ENCODE measurements around the gene THSD4. TPM values are rescaled to one million over a fixed set of nuclear protein-coding genes. Genes with fewer than 3 reads are reported as not detected.

The THSD4 gene
- total RNA-seq, 1 experiment from 2014 or later: 65.4 TPM

- no TSS peak for BruUV-seq (replicated peaks)
- in situ Hi-C loops (cut with HindIII; ENCODE audit: low pct_unique_long_range_greater_than_20kb, low sequenced_read_pairs) (no loop called here), intact Hi-C loops (cut with micrococcal nuclease; ENCODE audit: unreplicated experiment) (loop anchor here (5.0 kb wide), 1 partner anchor 57 kb away; no protein-coding TSS in a partner anchor)
- DNase-seq (ENCODE audit: low read depth, low spot score) (no peak), ATAC-seq (no peak)
- no peak overlapping the region for H3K4me3 ChIP-seq (ENCODE audit: low read depth in 2 of 2, low read length in 2 of 2)
- no peaks in the 10 kb centered on the region; the same call in 1 of the 2 replicates for H3K4me1 ChIP-seq (ENCODE audit: control insufficient read depth, insufficient read depth, low read length)
- TF ChIP-seq CTCF (IDR thresholded peaks at IDR 0.05) (no peak), TCF7L2 (IDR thresholded peaks at IDR 0.05; ENCODE audit: low read depth, low read length) (no peak), SIN3A (IDR thresholded peaks at IDR 0.05; ENCODE audit: borderline replicate concordance, insufficient read depth, low read depth, low read length) (no peak), REST (IDR thresholded peaks at IDR 0.05; ENCODE audit: insufficient read depth in 1 of 2, low read depth in 2 of 2, low read length in 1 of 2) (no peak), POLR2AphosphoS5 (IDR thresholded peaks at IDR 0.05; ENCODE audit: low read depth, low read length) (no peak)
- ChIA-PET POLR2A (no interaction called here), CTCF (interaction anchor here (0.6 kb wide), 1 partner anchor 416 kb away, joined by 4 read pairs; no protein-coding TSS in a partner anchor)
- H3K27me3 ChIP-seq (ENCODE audit: control insufficient read depth, insufficient read depth, low read length): no peaks in the 10 kb centered on the region
- no peaks in the 10 kb centered on the region for H3K9me3 ChIP-seq (ENCODE audit: control insufficient read depth, insufficient read depth, low read depth, low read length)
- no peak overlapping the region for H3K27ac ChIP-seq (ENCODE audit: low read length)
- H3K36me3 ChIP-seq (ENCODE audit: control insufficient read depth, insufficient read depth, low read length): no peaks in the 10 kb centered on the region; the same call in 1 of the 2 replicates
These were observed 269.8 kb downstream of the THSD4 start for GRCh38 chr15:71385026-71385425.

DNA sequence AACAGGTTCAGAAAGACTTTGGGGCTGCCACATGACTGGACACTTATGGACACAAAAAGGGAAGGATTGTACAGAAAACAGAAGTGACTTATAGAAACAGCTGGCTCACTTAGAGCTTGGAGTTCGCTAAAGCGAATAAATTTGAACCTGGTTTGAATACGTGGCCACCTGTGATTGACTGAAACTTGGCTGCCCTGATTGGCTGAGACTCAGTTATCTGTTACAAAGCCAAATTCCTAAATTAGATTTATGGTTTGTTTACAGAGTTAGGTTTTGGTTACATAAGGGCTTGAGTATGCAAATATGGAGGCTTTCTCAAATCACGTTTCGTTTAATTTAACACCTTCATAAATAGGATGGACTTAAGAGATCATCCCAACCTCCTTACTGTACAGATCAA is 270.2 kb downstream of the THSD4 start:
- POLR2A ChIA-PET: no interaction called here
- Histone ChIP-seq H3K4me1 (ENCODE audit: control insufficient read depth, insufficient read depth, low read length) (no peaks in the 10 kb centered on the region; the same call in 1 of the 2 replicates), H3K36me3 (ENCODE audit: control insufficient read depth, insufficient read depth, low read length) (no peaks in the 10 kb centered on the region; the same call in 1 of the 2 replicates)

More for the DNA sequence above, 270.2 kb downstream of the THSD4 start:
- H3K27me3 ChIP-seq (ENCODE audit: control insufficient read depth, insufficient read depth, low read length): no peaks in the 10 kb centered on the region
- H3K27ac ChIP-seq (ENCODE audit: low read length): no peak overlapping the region
- no peak for TF ChIP-seq CTCF (IDR thresholded peaks at IDR 0.05)
- TF ChIP-seq SIN3A (IDR thresholded peaks at IDR 0.05; ENCODE audit: borderline replicate concordance, insufficient read depth, low read depth, low read length): no peak
- no peak for TF ChIP-seq REST (IDR thresholded peaks at IDR 0.05; ENCODE audit: insufficient read depth in 1 of 2, low read depth in 2 of 2, low read length in 1 of 2)
- no peak for TF ChIP-seq TCF7L2 (IDR thresholded peaks at IDR 0.05; ENCODE audit: low read depth, low read length)
- TF ChIP-seq POLR2AphosphoS5 (IDR thresholded peaks at IDR 0.05; ENCODE audit: low read depth, low read length): no peak
- no peaks in the 10 kb centered on the region for H3K9me3 ChIP-seq (ENCODE audit: control insufficient read depth, insufficient read depth, low read depth, low read length)
- H3K4me3 ChIP-seq (ENCODE audit: low read depth in 2 of 2, low read length in 2 of 2): no peak overlapping the region
- no peak for DNase-seq (ENCODE audit: low read depth, low spot score)
- in situ Hi-C loops (cut with HindIII; ENCODE audit: low pct_unique_long_range_greater_than_20kb, low sequenced_read_pairs): no loop called here
- BruUV-seq (replicated peaks): no TSS peak
- CTCF ChIA-PET: interaction anchor here (0.6 kb wide), 2 partner anchors 9 to 416 kb away, joined by 4 to 7 read pairs; no protein-coding TSS in a partner anchor
- intact Hi-C loops (cut with micrococcal nuclease; ENCODE audit: unreplicated experiment): loop anchor here (5.0 kb wide), 1 partner anchor 57 kb away; no protein-coding TSS in a partner anchor
- ATAC-seq: no peak
